Hepatocyte (in vitro differentiated cells): Measurements from ENCODE around the gene QDPR. TPM values are rescaled to one million over a fixed set of nuclear protein-coding genes. Genes with fewer than 3 reads are reported as not detected.

Experiments
- DNase-seq: peaks from one replicate; pipeline ENCODE4 v3.0.0-alpha.2; 2016; ENCODE audit warnings: low spot score
- H2AFZ ChIP-seq: fragments of 200-600 bp; sonication (generic); 2 replicates; pipeline ENCODE4 v1.6.0; 2016; ENCODE audit warnings: antibody characterized with exemption, mild to moderate bottlenecking
- H3K27ac ChIP-seq: fragments of 200-600 bp; sonication (generic); 2 replicates; pipeline ENCODE4 v1.5.1; 2016; ENCODE audit warnings: mild to moderate bottlenecking
- H3K27me3 ChIP-seq: fragments of 200-600 bp; sonication (generic); 2 replicates; pipeline ENCODE4 v1.6.1; 2016
- H3K36me3 ChIP-seq: fragments of 200-600 bp; sonication (generic); replicated peaks from 2 replicates; pipeline ENCODE4 v1.5.1; 2016; ENCODE audit warnings: low read depth; ENCODE audit not compliant: insufficient read depth
- H3K4me1 ChIP-seq: fragments of 200-600 bp; sonication (generic); 2 replicates; pipeline ENCODE4 v1.5.1; 2016; ENCODE audit warnings: mild to moderate bottlenecking, moderate library complexity; ENCODE audit not compliant: insufficient read depth
- H3K4me2 ChIP-seq: fragments of 200-600 bp; sonication (generic); 2 replicates; pipeline ENCODE4 v1.6.0; 2016
- H3K4me3 ChIP-seq: fragments of 200-600 bp; sonication (generic); 2 replicates; pipeline ENCODE4 v1.5.1; 2016; ENCODE audit warnings: mild to moderate bottlenecking
- H3K79me2 ChIP-seq: fragments of 200-600 bp; sonication (generic); 2 replicates; pipeline ENCODE4 v1.6.0; 2017; ENCODE audit warnings: mild to moderate bottlenecking
- H3K9me2 ChIP-seq: fragments of 200-600 bp; sonication (generic); replicated peaks from 2 replicates; pipeline ENCODE4 v1.6.0; 2017; ENCODE audit warnings: mild to moderate bottlenecking; ENCODE audit not compliant: insufficient read depth
- H3K9me3 ChIP-seq: fragments of 200-600 bp; sonication (generic); 2 replicates; pipeline ENCODE4 v1.5.1; 2016; ENCODE audit warnings: low read depth, mild to moderate bottlenecking
- H4K20me1 ChIP-seq: fragments of 200-600 bp; sonication (generic); 2 replicates; pipeline ENCODE4 v1.6.0; 2016; ENCODE audit warnings: mild to moderate bottlenecking; ENCODE audit not compliant: insufficient read depth, poor library complexity, severe bottlenecking
- EZH2 ChIP-seq: fragments of 200-600 bp; sonication (generic); IDR thresholded peaks from 2 replicates; pipeline ENCODE4 v1.6.1; 2016; ENCODE audit warnings: antibody characterized with exemption, mild to moderate bottlenecking, borderline replicate concordance
- EZH2phosphoT487 ChIP-seq: fragments of 200-600 bp; sonication (generic); IDR thresholded peaks from one replicate; pipeline ENCODE4 v1.6.1; 2018; ENCODE audit warnings: antibody characterized with exemption, mild to moderate bottlenecking, low read depth, moderate library complexity; ENCODE audit not compliant: unreplicated experiment, severe bottlenecking
- WGBS: methylation state at CpG from one replicate; pipeline ENCODE4 v1.1.6; 2016; ENCODE audit warnings: low lambda C conversion rate; ENCODE audit errors: missing lambda C conversion rate; 5-methylcytosine and 5-hydroxymethylcytosine counted together
- polyA plus RNA-seq: library from polyadenylated mRNA; unstranded; fragments of >200 nt; fragmentation: Nextera tagmentation; extraction: Ambion mirVana; gene quantifications from 2 replicates; pipeline ENCODE4 v1.2.1, GENCODE V29; 2016
- total RNA-seq: library from RNA; depleted of rRNA; stranded (reverse); fragments of >200 nt; gene quantifications from 2 replicates; pipeline ENCODE4 v1.2.3, GENCODE V29; 2014
- TF ChIP-seq, protein P1 (sequence below): fragments of 200-600 bp; sonication (generic); IDR thresholded peaks from 2 replicates; pipeline ENCODE4 v1.5.1; 2016; ENCODE audit warnings: antibody characterized with exemption, mild to moderate bottlenecking; ENCODE audit not compliant: poor library complexity

Gene QDPR
- total and polyA plus RNA-seq, 2 experiments from 2014 or later = 56.2 to 70.3 TPM

DNA sequence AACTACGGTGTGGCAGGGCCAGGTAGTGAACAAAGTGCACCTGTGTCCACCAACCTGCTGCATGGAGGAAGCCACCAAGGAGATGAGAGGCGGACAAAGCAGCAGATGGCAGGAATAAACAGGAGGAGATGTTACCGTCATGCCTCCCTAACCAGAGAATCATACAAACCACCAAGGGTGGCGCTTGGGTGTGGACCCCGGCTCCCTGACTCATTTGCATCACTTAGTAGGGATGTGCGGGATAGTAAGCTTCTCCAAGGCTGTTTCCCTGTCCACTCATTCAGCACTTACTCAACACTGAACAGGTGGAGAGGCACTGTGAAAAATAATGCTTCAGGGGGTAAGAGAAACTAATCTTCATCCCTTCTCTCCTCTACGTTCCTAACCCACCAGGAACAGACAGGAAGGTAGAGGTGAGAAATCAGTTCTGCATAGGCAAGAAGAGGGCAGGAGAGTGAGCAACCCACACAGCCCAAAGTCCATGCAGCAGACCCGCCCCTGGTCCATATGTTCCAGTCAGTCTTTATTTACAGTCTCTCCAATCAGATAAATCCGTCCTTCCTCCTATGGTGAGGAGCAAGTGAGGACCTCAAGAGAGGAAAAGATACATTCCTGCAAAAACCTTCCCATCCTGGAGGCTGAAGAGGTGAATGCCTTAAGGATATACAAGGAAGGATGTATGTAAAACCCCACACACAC, 34.0 kb downstream of the QDPR start:
- no peaks in the 10 kb centered on the region for H3K9me2 ChIP-seq
- H2AFZ ChIP-seq = no peak overlapping the region
- no peak for DNase-seq
- H3K4me3 ChIP-seq = no peak overlapping the region
- H3K9me3 ChIP-seq = no peaks in the 10 kb centered on the region
- H4K20me1 ChIP-seq = no peaks in the 10 kb centered on the region
- no peaks in the 10 kb centered on the region for H3K79me2 ChIP-seq
- no peak overlapping the region for H3K4me2 ChIP-seq
- 85% methylated on average over 9 of the region's 9 CpGs for WGBS
- peaks cover 4% of the 10 kb centered on the region for H3K4me1 ChIP-seq
- no peak overlapping the region for H3K27ac ChIP-seq
- no peaks in the 10 kb centered on the region for H3K36me3 ChIP-seq
- H3K27me3 ChIP-seq = no peaks in the 10 kb centered on the region
- TF ChIP-seq, protein P1, sequence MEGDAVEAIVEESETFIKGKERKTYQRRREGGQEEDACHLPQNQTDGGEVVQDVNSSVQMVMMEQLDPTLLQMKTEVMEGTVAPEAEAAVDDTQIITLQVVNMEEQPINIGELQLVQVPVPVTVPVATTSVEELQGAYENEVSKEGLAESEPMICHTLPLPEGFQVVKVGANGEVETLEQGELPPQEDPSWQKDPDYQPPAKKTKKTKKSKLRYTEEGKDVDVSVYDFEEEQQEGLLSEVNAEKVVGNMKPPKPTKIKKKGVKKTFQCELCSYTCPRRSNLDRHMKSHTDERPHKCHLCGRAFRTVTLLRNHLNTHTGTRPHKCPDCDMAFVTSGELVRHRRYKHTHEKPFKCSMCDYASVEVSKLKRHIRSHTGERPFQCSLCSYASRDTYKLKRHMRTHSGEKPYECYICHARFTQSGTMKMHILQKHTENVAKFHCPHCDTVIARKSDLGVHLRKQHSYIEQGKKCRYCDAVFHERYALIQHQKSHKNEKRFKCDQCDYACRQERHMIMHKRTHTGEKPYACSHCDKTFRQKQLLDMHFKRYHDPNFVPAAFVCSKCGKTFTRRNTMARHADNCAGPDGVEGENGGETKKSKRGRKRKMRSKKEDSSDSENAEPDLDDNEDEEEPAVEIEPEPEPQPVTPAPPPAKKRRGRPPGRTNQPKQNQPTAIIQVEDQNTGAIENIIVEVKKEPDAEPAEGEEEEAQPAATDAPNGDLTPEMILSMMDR = no peak
- no peak for TF ChIP-seq EZH2phosphoT487
- no peak for TF ChIP-seq EZH2

DNA sequence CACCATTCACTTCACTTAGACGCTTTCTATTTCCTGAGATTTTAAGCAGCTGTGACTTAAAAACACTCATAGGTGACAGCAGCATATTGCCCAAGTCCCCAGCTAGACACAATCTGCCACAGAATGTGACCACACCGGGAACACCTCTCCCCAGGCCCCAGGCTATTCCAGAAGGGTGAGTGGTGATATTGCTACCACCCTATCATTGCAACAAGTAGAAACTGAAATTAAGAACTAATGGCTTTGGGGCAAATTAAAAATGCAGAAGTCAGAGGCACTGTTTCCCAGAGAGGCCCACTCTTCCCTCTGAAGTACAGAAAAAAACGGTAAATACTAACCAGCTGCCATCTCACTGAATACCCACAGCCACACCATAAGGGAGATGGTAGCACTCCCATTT, 35.0 kb downstream of the QDPR start:
- Histone ChIP-seq H3K9me2 (no peaks in the 10 kb centered on the region), H3K9me3 (no peaks in the 10 kb centered on the region), H3K79me2 (no peaks in the 10 kb centered on the region), H3K27ac (no peak overlapping the region), H4K20me1 (no peaks in the 10 kb centered on the region), H3K4me2 (no peak overlapping the region), H3K4me3 (no peak overlapping the region), H3K4me1 (peaks cover 4% of the 10 kb centered on the region), H2AFZ (no peak overlapping the region), H3K36me3 (no peaks in the 10 kb centered on the region), H3K27me3 (no peaks in the 10 kb centered on the region)
- TF ChIP-seq EZH2 = no peak
- no peak for TF ChIP-seq EZH2phosphoT487
- TF ChIP-seq, protein P1 = no peak
- no peak for DNase-seq
- 91% methylated on average over 3 of the region's 3 CpGs for whole genome bisulfite sequencing

DNA sequence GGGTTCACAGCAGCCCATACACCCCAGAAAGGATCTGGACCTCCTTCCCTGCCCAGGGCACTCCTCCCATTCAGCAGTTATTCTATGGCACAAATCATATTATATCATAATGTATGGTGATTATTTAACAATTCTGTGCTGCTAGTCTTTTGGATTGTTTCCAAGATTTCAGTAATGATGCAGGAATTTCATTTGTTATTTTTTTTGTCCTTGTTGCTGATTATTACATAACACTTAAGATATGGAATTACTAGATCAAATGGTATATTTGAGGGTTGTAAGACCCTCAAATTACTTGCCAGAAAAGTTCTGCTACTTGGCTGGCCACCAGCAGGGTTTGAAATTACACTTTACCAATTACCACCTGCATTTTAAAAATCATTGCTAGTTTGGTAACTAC, 36.4 kb downstream of the QDPR start:
- Histone ChIP-seq H3K36me3 (no peaks in the 10 kb centered on the region), H3K9me3 (no peaks in the 10 kb centered on the region), H3K27ac (no peak overlapping the region), H4K20me1 (no peaks in the 10 kb centered on the region), H3K4me1 (peaks cover 1% of the 10 kb centered on the region), H3K79me2 (no peaks in the 10 kb centered on the region), H3K4me2 (no peak overlapping the region), H3K9me2 (no peaks in the 10 kb centered on the region), H2AFZ (no peak overlapping the region), H3K4me3 (no peak overlapping the region), H3K27me3 (no peaks in the 10 kb centered on the region)
- no peak for DNase-seq
- TF ChIP-seq, protein P1 = no peak
- no peak for TF ChIP-seq EZH2phosphoT487
- no peak for TF ChIP-seq EZH2
